ENCODE data around the gene CPM.
A peak's percentile ranks its signal among the peaks of the same experiment; 100 is the strongest.

The CPM gene

GRCh38 chr12:68863109-68863770 is 69.7 kb downstream of the CPM start:
- Histone ChIP-seq H3K4me3 (ENCODE audit: low read depth, low read length) (no peak overlapping the region), H3K36me3 (no peaks in the 10 kb centered on the region), H3K27me3 (ENCODE audit: insufficient read depth, low read depth, severe bottlenecking) (no peaks in the 10 kb centered on the region), H3K9me3 (ENCODE audit: severe bottlenecking) (no peaks in the 10 kb centered on the region), H3K27ac (no peak overlapping the region)
- DNase-seq, result no peak
- 0 out of 2 replicates have a peak, but pooled peaks have one; percentile 3 for TF ChIP-seq CTCF (IDR thresholded peaks at IDR 0.05; ENCODE audit: low read depth, low read length)

GRCh38 chr12:68861890-68862289 is 71.1 kb downstream of the CPM start:
- no peaks in the 10 kb centered on the region for H3K27me3 ChIP-seq (ENCODE audit: insufficient read depth, low read depth, severe bottlenecking)
- no peak for DNase-seq

GRCh38 chr12:68856510-68856909 is 76.5 kb downstream of the CPM start:
- Histone ChIP-seq H3K9me3 (ENCODE audit: severe bottlenecking) (no peaks in the 10 kb centered on the region), H3K27ac (no peak overlapping the region), H3K4me3 (ENCODE audit: low read depth, low read length) (no peak overlapping the region), H3K27me3 (ENCODE audit: insufficient read depth, low read depth, severe bottlenecking) (no peaks in the 10 kb centered on the region), H3K36me3 (no peaks in the 10 kb centered on the region)
- TF ChIP-seq CTCF (IDR thresholded peaks at IDR 0.05; ENCODE audit: low read depth, low read length), result no peak
- no peak for DNase-seq

More at GRCh38 chr12:68861890-68862289, 71.1 kb downstream of the CPM start:
- TF ChIP-seq CTCF (IDR thresholded peaks at IDR 0.05; ENCODE audit: low read depth, low read length), result no peak
- Histone ChIP-seq H3K4me3 (ENCODE audit: low read depth, low read length) (no peak overlapping the region), H3K9me3 (ENCODE audit: severe bottlenecking) (no peaks in the 10 kb centered on the region), H3K27ac (no peak overlapping the region), H3K36me3 (no peaks in the 10 kb centered on the region)

GRCh38 chr12:68855771-68856170 is 77.2 kb downstream of the CPM start:
- no peak for DNase-seq
- TF ChIP-seq CTCF (IDR thresholded peaks at IDR 0.05; ENCODE audit: low read depth, low read length), result no peak
- Histone ChIP-seq H3K36me3 (no peaks in the 10 kb centered on the region), H3K27me3 (ENCODE audit: insufficient read depth, low read depth, severe bottlenecking) (no peaks in the 10 kb centered on the region), H3K4me3 (ENCODE audit: low read depth, low read length) (no peak overlapping the region), H3K27ac (no peak overlapping the region), H3K9me3 (ENCODE audit: severe bottlenecking) (no peaks in the 10 kb centered on the region)

GRCh38 chr12:68855111-68855510 is 77.9 kb downstream of the CPM start:
- TF ChIP-seq CTCF (IDR thresholded peaks at IDR 0.05; ENCODE audit: low read depth, low read length), result no peak
- Histone ChIP-seq H3K9me3 (ENCODE audit: severe bottlenecking) (no peaks in the 10 kb centered on the region), H3K36me3 (no peaks in the 10 kb centered on the region), H3K27ac (no peak overlapping the region), H3K27me3 (ENCODE audit: insufficient read depth, low read depth, severe bottlenecking) (no peaks in the 10 kb centered on the region), H3K4me3 (ENCODE audit: low read depth, low read length) (no peak overlapping the region)
- DNase-seq, result no peak

GRCh38 chr12:68854554-68854953 is 78.4 kb downstream of the CPM start:
- Histone ChIP-seq H3K4me3 (ENCODE audit: low read depth, low read length) (no peak overlapping the region), H3K36me3 (no peaks in the 10 kb centered on the region), H3K27ac (no peak overlapping the region), H3K27me3 (ENCODE audit: insufficient read depth, low read depth, severe bottlenecking) (no peaks in the 10 kb centered on the region), H3K9me3 (ENCODE audit: severe bottlenecking) (no peaks in the 10 kb centered on the region)
- no peak for TF ChIP-seq CTCF (IDR thresholded peaks at IDR 0.05; ENCODE audit: low read depth, low read length)
- DNase-seq, result no peak
